Measurements from ENCODE around the gene RNPS1. TPM values are rescaled to one million over a fixed set of nuclear protein-coding genes. Genes with fewer than 3 reads are reported as not detected.

Gene RNPS1
- total and polyA plus RNA-seq, 9 of the 15 experiments (the other 6 are each of a cell fraction or from before 2014, with no cell fraction given): 44.9 to 338 (median 202) TPM

DNA sequence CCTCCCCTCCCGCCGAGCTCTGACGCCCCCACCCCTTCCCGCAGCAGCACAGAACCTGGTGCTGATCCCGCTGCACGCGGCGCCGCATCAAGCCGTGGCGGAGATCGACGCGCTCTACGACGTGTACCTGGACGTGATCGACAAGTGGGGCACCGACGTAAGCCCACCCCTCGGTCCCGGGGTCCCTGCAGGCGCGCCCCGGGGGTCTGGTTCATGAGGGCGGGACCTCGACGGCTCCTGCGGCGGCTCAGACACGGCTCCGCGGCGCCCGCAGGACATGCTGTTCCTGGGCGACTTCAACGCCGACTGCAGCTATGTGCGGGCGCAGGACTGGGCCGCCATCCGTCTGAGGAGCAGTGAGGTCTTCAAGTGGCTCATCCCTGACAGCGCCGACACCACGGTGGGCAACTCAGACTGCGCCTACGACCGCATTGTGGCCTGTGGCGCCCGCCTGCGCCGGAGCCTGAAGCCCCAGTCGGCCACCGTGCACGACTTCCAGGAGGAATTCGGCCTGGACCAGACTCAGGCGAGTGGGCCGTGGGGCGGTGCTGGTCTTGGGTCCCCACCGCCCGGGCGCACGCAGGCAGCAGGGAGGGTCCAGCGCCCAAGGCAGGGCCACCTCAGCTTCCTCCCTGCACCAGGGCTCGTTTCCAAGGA is 30.3 kb downstream of the RNPS1 start:
- Histone ChIP-seq H3K4me3 (no peak overlapping the region), H3K79me2 (ENCODE audit: control insufficient read depth, insufficient read depth, low read length) (no peaks in the 10 kb centered on the region), H2AFZ (ENCODE audit: low read depth, low read length) (no peak overlapping the region), H3K9me3 (replicated peaks; ENCODE audit: control insufficient read depth, insufficient read depth, low read depth, low read length) (no peaks in the 10 kb centered on the region), H3K9ac (ENCODE audit: insufficient read depth in 1 of 2, low read depth in 2 of 2, low read length in 2 of 2) (no peak overlapping the region), H3K27ac (ENCODE audit: extremely low read depth, low read depth, low read length) (no peak overlapping the region), H3K36me3 (ENCODE audit: control insufficient read depth, insufficient read depth, low read length) (peaks cover 57% of the 10 kb centered on the region; the same call in 2 of the 3 replicates), H3K4me1 (replicated peaks in 1 of 2; ENCODE audit: control insufficient read depth in 2 of 2, insufficient read depth in 2 of 2, low read length in 2 of 2) (peaks cover 0 to 52% of the 10 kb centered on the region in 2 experiments; a peak in 2 of 5 replicates), H3K9me1 (ENCODE audit: control insufficient read depth, insufficient read depth, low read length) (no peaks in the 10 kb centered on the region), H3K27me3 (ENCODE audit: control insufficient read depth in 2 of 2, insufficient read depth in 2 of 2, low read length in 2 of 2) (no peaks in the 10 kb centered on the region), H3K4me2 (ENCODE audit: insufficient read depth, low read length) (no peak overlapping the region), H4K20me1 (replicated peaks; ENCODE audit: control insufficient read depth, insufficient read depth, low read length) (no peaks in the 10 kb centered on the region)
- in situ Hi-C loops (cut with MboI): no loop called here
- no peak for DNase-seq (ENCODE audit: extremely low read depth in 1 of 4, low spot score in 3 of 4)
- BruUV-seq (replicated peaks): no TSS peak
- no peak for ATAC-seq
- FAIRE-seq: no peak
- POLR2A ChIA-PET: interaction anchor here (0.7 to 6.6 kb wide), 3 partner anchors 10 to 22 kb away, joined by 3 to 39 read pairs (median 13); partner anchors contain the start of gene ECI1
- intact Hi-C loops (cut with micrococcal nuclease): no loop called here
- WGBS (ENCODE audit: insufficient coverage, low coverage, missing lambda C conversion rate): 95% methylated on average over 19 of the region's 65 CpGs
- CTCF ChIA-PET (ENCODE audit: low intra/inter-chr PET ratio): no interaction called here
- TF ChIP-seq HDAC3 (IDR thresholded peaks at IDR 0.05; ENCODE audit: borderline replicate concordance, partially characterized antibody): no peak
- no peak for TF ChIP-seq KDM5B (IDR thresholded peaks at IDR 0.05; ENCODE audit: insufficient replicate concordance, low read depth, low read length)
- TF ChIP-seq, protein P1, sequence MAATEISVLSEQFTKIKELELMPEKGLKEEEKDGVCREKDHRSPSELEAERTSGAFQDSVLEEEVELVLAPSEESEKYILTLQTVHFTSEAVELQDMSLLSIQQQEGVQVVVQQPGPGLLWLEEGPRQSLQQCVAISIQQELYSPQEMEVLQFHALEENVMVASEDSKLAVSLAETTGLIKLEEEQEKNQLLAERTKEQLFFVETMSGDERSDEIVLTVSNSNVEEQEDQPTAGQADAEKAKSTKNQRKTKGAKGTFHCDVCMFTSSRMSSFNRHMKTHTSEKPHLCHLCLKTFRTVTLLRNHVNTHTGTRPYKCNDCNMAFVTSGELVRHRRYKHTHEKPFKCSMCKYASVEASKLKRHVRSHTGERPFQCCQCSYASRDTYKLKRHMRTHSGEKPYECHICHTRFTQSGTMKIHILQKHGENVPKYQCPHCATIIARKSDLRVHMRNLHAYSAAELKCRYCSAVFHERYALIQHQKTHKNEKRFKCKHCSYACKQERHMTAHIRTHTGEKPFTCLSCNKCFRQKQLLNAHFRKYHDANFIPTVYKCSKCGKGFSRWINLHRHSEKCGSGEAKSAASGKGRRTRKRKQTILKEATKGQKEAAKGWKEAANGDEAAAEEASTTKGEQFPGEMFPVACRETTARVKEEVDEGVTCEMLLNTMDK (IDR thresholded peaks at IDR 0.05; ENCODE audit: borderline replicate concordance, insufficient read depth, low read depth, low read length, poor library complexity, severe bottlenecking): no peak
- TF ChIP-seq SUPT5H (IDR thresholded peaks at IDR 0.05): 0 out of 2 replicates have a peak, but pooled peaks have one; percentile 21
- TF ChIP-seq, protein P2, sequence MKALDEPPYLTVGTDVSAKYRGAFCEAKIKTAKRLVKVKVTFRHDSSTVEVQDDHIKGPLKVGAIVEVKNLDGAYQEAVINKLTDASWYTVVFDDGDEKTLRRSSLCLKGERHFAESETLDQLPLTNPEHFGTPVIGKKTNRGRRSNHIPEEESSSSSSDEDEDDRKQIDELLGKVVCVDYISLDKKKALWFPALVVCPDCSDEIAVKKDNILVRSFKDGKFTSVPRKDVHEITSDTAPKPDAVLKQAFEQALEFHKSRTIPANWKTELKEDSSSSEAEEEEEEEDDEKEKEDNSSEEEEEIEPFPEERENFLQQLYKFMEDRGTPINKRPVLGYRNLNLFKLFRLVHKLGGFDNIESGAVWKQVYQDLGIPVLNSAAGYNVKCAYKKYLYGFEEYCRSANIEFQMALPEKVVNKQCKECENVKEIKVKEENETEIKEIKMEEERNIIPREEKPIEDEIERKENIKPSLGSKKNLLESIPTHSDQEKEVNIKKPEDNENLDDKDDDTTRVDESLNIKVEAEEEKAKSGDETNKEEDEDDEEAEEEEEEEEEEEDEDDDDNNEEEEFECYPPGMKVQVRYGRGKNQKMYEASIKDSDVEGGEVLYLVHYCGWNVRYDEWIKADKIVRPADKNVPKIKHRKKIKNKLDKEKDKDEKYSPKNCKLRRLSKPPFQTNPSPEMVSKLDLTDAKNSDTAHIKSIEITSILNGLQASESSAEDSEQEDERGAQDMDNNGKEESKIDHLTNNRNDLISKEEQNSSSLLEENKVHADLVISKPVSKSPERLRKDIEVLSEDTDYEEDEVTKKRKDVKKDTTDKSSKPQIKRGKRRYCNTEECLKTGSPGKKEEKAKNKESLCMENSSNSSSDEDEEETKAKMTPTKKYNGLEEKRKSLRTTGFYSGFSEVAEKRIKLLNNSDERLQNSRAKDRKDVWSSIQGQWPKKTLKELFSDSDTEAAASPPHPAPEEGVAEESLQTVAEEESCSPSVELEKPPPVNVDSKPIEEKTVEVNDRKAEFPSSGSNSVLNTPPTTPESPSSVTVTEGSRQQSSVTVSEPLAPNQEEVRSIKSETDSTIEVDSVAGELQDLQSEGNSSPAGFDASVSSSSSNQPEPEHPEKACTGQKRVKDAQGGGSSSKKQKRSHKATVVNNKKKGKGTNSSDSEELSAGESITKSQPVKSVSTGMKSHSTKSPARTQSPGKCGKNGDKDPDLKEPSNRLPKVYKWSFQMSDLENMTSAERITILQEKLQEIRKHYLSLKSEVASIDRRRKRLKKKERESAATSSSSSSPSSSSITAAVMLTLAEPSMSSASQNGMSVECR (CRISPR knock-in tag; IDR thresholded peaks at IDR 0.05): no peak
- TF ChIP-seq FUS (optimal IDR thresholded peaks at IDR 0.05; ENCODE audit: low read depth, low read length): peak; percentile 31
- peak; percentile 85 for TF ChIP-seq RBM22 (IDR thresholded peaks at IDR 0.05; ENCODE audit: low read depth, low read length, poor library complexity, severe bottlenecking)
- peak; percentile 58 for TF ChIP-seq HMGN3 (IDR thresholded peaks at IDR 0.05; ENCODE audit: borderline replicate concordance, extremely low read depth, insufficient read length, low read depth, low read length)
- 0 out of 2 replicates have a peak, but pooled peaks have one; percentile 26 for TF ChIP-seq RBFOX2 (IDR thresholded peaks at IDR 0.05; ENCODE audit: low read depth, low read length)
- peak; percentile 53 for TF ChIP-seq PCBP1 (IDR thresholded peaks at IDR 0.05; ENCODE audit: low read depth, low read length, poor library complexity, severe bottlenecking)
- peak; percentile 53 for TF ChIP-seq CCNT2 (IDR thresholded peaks at IDR 0.05; ENCODE audit: borderline replicate concordance, extremely low read depth, insufficient read length, low read depth, low read length)

Data from K562 (cell line).